ENCODE results near the gene CERS2. TPM values are rescaled to one million over a fixed set of nuclear protein-coding genes. Genes with fewer than 3 reads are reported as not detected.

The CERS2 gene
- total RNA-seq, 2 experiments from 2014 or later = 177 to 181 TPM

DNA sequence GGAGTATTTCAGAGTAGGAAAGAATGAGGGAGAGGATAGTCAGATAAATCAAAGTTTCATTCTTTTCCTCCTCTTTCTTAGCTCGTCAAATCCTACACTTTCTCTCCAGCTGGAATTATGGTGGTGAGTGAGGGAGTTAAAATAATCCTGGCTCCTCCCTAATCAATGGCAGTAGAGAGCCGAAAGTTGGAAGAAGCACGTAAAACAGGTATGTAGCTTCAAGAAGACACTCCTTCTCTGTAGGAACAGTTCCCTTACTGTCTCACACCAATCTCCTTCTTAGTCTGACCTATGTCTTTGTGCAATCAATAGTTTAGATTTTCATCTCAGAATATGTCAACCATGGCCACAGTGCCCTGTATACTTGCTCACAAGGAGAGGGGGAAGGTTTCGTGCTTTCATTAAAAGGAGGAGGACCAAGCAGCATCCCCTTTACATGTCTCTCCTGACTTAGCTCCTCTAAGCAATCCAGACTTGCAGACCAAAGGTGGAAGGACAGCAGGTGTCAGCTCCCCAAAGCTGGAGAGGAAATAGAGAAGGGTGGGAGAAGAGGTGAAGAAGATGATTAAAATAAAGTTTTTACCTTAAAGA is 31.2 kb upstream of the CERS2 start:
- no peaks in the 10 kb centered on the region for H3K27me3 Mint-ChIP-seq
- DNase-seq = no peak
- POLR2A ChIA-PET = interaction anchor here (0.6 to 3.4 kb wide), 24 partner anchors 9 to 737 kb away, joined by 3 to 35 read pairs (median 5); partner anchors contain the start of genes CDC42SE1, CERS2, ENSA and LYSMD1
- peaks cover 19% of the 10 kb centered on the region for H3K36me3 Mint-ChIP-seq (ENCODE audit: low read depth)
- peaks cover 77% of the 10 kb centered on the region for H3K4me1 Mint-ChIP-seq
- peak overlapping the region; percentile 93 for H3K4me3 Mint-ChIP-seq
- H3K9me3 Mint-ChIP-seq = no peaks in the 10 kb centered on the region
- peak overlapping the region; percentile 83 for H3K27ac Mint-ChIP-seq
- CTCF ChIA-PET = interaction anchor here (0.5 to 3.0 kb wide), 19 partner anchors 9 to 444 kb away, joined by 3 to 56 read pairs (median 3); partner anchors contain the start of gene ANXA9

DNA sequence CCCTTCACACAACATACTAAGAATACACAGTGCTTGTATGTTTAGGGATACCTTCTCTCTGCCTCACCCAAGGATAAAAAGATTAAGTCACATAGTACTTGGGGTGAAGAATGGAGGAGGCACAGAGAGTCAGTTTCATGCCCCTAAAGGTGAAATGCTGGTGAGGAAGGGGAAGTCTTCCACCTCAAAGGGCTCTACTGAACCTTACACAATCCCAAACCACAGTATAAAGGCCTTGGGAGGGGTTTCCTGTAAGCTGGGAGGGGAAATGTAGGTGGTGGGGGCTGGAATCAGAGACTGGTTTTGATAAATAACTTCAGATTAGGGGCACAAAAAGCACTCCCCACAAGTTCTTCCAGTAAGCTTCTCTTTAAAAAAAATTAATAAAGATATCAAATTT is 28.5 kb upstream of the CERS2 start:
- no peak for DNase-seq
- Mint-ChIP-seq H3K27me3 (no peaks in the 10 kb centered on the region), H3K36me3 (ENCODE audit: low read depth) (peaks cover 29% of the 10 kb centered on the region), H3K27ac (peak overlapping the region; percentile 51), H3K9me3 (no peaks in the 10 kb centered on the region), H3K4me1 (peaks cover 59% of the 10 kb centered on the region), H3K4me3 (peak overlapping the region; percentile 29)
- ChIA-PET POLR2A (interaction anchor here (0.9 to 1.4 kb wide), 4 partner anchors 53 to 278 kb away, joined by 3 to 5 read pairs (median 4); partner anchors contain the start of genes GABPB2 and TNFAIP8L2), CTCF (interaction anchor here (0.8 to 1.6 kb wide), 4 partner anchors 21 to 442 kb away, joined by 3 read pairs; partner anchors contain the start of gene C1orf56)

DNA sequence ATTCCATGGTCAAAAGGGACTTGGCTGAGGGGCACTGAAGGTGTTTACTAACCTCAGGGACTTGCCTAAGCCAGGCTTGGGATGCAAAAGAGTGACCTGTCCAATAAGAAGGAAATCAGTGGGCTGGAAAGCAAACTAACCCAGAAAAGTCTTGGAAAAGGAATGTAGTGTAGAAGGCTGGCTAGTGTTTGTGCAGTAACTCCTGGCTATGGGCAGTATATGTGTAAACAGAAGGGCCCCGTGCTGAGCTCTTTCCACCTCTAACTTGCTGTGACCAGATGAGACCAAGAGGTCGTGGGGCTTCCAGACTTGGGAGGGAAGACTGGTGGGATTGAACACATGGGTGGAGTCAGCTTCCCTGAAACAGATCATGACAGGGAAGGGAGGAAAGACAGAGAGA is 28.0 kb upstream of the CERS2 start:
- CTCF ChIA-PET = interaction anchor here (0.6 to 0.9 kb wide), 3 partner anchors 53 to 442 kb away, joined by 3 read pairs; no protein-coding TSS in a partner anchor
- peaks cover 29% of the 10 kb centered on the region for H3K36me3 Mint-ChIP-seq (ENCODE audit: low read depth)
- no peaks in the 10 kb centered on the region for H3K9me3 Mint-ChIP-seq
- POLR2A ChIA-PET = interaction anchor here (1.0 to 1.4 kb wide), 3 partner anchors 54 to 279 kb away, joined by 3 to 5 read pairs (median 4); partner anchors contain the start of gene TNFAIP8L2
- H3K27me3 Mint-ChIP-seq = no peaks in the 10 kb centered on the region
- peak overlapping the region; percentile 51 for H3K27ac Mint-ChIP-seq
- peak overlapping the region; percentile 29 for H3K4me3 Mint-ChIP-seq
- no peak for DNase-seq
- H3K4me1 Mint-ChIP-seq = peaks cover 53% of the 10 kb centered on the region

DNA sequence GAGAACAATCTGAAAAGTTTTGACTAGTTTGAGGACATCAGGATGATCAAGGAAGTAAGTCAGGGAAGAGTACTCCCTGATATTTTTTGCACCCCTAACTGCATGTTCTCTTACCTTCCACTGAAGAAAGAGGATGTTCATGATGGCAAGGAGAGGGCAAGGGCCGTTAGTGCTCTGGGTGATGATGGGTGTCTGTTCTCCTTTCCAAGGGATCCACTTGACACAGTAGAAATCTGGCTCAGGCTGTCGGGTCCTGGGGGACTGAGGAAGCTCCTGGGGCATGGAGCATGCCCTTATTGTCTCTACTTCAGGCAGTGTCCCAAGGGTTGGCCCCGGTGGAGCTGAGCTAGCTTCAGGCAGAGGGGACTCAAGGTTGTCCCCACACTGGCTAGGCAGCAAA is 27.4 kb upstream of the CERS2 start:
- no peak for DNase-seq
- Mint-ChIP-seq H3K27ac (no peak overlapping the region), H3K9me3 (no peaks in the 10 kb centered on the region), H3K27me3 (no peaks in the 10 kb centered on the region), H3K4me3 (no peak overlapping the region), H3K36me3 (ENCODE audit: low read depth) (peaks cover 32% of the 10 kb centered on the region), H3K4me1 (peaks cover 47% of the 10 kb centered on the region)
- CTCF ChIA-PET = interaction anchor here (0.6 to 0.9 kb wide), 2 partner anchors 54 to 69 kb away, joined by 3 read pairs; no protein-coding TSS in a partner anchor
- POLR2A ChIA-PET = interaction anchor here (1.4 to 1.9 kb wide), 3 partner anchors 28 to 279 kb away, joined by 4 to 6 read pairs (median 5); partner anchors contain the start of gene TNFAIP8L2

DNA sequence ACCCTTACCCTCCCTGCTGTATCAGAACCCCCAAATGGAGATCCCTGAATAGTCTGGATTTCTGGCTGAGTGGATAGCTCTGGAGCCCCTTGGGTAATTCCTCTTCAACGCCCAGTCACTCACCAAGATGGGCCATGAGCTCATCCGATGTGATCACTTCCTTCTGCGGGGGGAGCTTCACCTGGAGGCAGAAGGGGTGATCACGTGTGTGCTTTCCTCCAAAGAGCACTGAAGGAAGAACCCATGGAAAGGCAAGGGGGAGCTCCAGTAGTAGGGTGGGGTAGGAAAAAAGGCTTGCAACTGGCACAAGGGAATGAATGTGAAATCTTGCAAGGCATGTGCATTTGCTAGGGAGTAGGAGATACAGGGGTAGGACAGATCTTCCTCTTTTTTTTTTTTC is 27.0 kb upstream of the CERS2 start:
- ChIA-PET POLR2A (interaction anchor here (1.2 to 1.9 kb wide), 3 partner anchors 13 to 155 kb away, joined by 4 to 6 read pairs (median 5); partner anchors contain the start of gene TNFAIP8L2), CTCF (interaction anchor here (0.9 to 1.3 kb wide), 3 partner anchors 23 to 54 kb away, joined by 3 read pairs; no protein-coding TSS in a partner anchor)
- no peak for DNase-seq
- Mint-ChIP-seq H3K36me3 (ENCODE audit: low read depth) (peaks cover 34% of the 10 kb centered on the region), H3K4me1 (peaks cover 43% of the 10 kb centered on the region), H3K4me3 (no peak overlapping the region), H3K27ac (no peak overlapping the region), H3K9me3 (no peaks in the 10 kb centered on the region), H3K27me3 (no peaks in the 10 kb centered on the region)

DNA sequence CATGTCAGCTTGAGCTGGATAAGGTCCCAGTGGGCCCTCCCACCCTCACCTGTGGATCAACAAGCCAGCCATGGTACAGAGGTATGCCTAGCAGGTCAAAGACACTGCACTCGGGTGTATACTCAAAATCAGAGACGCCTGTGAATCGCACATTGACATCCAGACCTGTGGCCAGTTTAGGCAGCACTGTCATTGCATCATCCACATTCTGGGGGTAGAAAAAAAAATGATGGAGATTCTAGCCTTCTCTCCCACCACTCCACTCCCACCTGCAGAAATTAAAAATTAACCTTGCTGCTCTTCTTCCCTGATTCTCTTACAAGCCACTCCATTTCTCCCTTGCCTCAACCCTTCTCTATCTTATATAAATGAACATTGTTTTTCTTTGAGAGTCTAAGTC is 25.8 kb upstream of the CERS2 start:
- H3K4me3 Mint-ChIP-seq = no peak overlapping the region
- peaks cover 35% of the 10 kb centered on the region for H3K4me1 Mint-ChIP-seq
- no peaks in the 10 kb centered on the region for H3K27me3 Mint-ChIP-seq
- H3K36me3 Mint-ChIP-seq (ENCODE audit: low read depth) = peaks cover 34% of the 10 kb centered on the region
- ChIA-PET CTCF (interaction anchor here (0.6 to 7.7 kb wide), 4 partner anchors 19 to 155 kb away, joined by 3 to 94 read pairs (median 4); partner anchors contain the start of gene ANXA9), POLR2A (interaction anchor here (1.2 to 1.9 kb wide), 4 partner anchors 12 to 41 kb away, joined by 3 to 6 read pairs (median 4); no protein-coding TSS in a partner anchor)
- no peak for DNase-seq
- H3K27ac Mint-ChIP-seq = no peak overlapping the region
- no peaks in the 10 kb centered on the region for H3K9me3 Mint-ChIP-seq

DNA sequence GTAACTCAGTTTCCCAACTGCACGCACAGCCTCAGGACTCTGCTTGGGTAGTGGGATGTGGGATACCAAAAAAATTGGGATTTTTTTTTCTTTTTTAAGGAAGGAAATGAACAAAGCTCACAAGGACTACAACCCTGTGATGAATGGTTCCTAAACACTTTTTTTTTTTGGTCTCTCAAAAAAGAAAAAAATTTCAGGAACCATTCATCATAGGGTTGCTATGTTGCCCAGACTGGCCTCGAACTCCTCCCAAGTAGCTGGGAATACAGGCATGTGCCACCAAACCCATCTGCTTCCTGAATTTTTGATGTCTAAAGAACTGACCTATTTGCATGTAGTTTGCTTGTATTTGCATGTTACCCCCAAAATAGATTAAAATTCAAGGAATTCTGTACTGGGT is 25.3 kb upstream of the CERS2 start:
- H3K4me1 Mint-ChIP-seq = peaks cover 34% of the 10 kb centered on the region
- CTCF ChIA-PET = interaction anchor here (0.6 to 7.7 kb wide), 3 partner anchors 18 to 156 kb away, joined by 3 to 94 read pairs (median 5); partner anchors contain the start of gene ANXA9
- no peaks in the 10 kb centered on the region for H3K27me3 Mint-ChIP-seq
- H3K36me3 Mint-ChIP-seq (ENCODE audit: low read depth) = peaks cover 34% of the 10 kb centered on the region
- POLR2A ChIA-PET = interaction anchor here (1.1 to 1.8 kb wide), 3 partner anchors 22 to 41 kb away, joined by 3 to 4 read pairs (median 3); partner anchors contain the start of gene CERS2
- no peak overlapping the region for H3K27ac Mint-ChIP-seq
- H3K4me3 Mint-ChIP-seq = no peak overlapping the region
- no peaks in the 10 kb centered on the region for H3K9me3 Mint-ChIP-seq
- DNase-seq = no peak

DNA sequence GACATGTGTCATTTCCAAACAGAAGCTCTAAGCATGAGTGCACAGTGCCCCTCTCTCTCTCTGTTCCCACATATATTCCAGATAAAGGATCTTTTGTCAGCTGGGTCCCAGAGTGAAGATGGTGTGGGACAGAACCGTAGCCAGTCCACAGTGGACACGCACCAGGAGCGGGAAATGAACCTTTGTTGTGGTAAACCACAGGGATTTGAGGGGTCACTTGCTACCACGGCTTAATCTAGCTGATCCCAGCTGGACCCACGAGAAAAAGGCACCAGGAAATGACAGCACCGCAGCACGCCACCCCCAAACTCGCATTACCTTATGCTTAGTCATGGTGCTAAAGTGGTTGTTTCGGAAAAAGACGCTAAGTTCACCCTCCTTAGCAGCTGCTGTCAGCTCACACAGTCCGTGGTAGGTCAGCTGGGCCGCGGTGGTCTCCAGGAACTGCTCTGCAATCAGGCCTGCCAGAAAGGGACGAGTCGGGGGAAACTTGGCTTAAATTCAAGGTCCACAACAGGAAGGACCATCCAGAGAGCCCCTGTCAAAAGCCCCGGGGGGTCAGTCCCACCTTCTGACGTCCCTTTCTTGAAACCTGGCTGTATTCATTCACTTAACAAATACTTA is 24.5 kb upstream of the CERS2 start:
- Mint-ChIP-seq H3K36me3 (ENCODE audit: low read depth) (peaks cover 34% of the 10 kb centered on the region), H3K27ac (no peak overlapping the region), H3K9me3 (no peaks in the 10 kb centered on the region), H3K27me3 (no peaks in the 10 kb centered on the region), H3K4me3 (no peak overlapping the region), H3K4me1 (peaks cover 28% of the 10 kb centered on the region)
- POLR2A ChIA-PET = interaction anchor here (1.1 to 1.8 kb wide), 3 partner anchors 21 to 40 kb away, joined by 3 to 4 read pairs (median 3); partner anchors contain the start of gene CERS2
- DNase-seq = no peak
- CTCF ChIA-PET = interaction anchor here (0.7 to 7.7 kb wide), 2 partner anchors 18 to 25 kb away, joined by 3 to 94 read pairs; partner anchors contain the start of gene ANXA9

DNA sequence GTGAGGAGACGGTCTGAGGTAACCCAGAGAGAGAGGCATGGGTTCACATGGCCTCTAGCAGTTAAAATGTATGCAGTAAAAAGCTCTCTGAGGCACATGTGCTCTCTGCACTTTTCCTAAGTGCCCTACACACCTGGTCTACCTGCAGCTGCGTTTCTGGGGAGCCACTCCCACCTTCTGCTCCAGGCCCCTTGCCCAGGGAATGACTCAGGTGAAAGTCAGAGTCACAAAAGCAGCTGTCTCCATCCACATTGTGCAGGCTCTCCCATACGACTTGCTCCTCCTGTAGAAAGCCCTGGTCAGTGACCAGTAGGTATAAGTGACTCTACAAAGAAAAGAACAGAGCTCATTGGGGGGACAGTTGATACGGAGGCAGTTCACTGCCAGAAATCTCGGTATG is 23.3 kb upstream of the CERS2 start:
- H3K27me3 Mint-ChIP-seq = no peaks in the 10 kb centered on the region
- H3K36me3 Mint-ChIP-seq (ENCODE audit: low read depth) = peaks cover 34% of the 10 kb centered on the region
- no peak overlapping the region for H3K27ac Mint-ChIP-seq
- no peak for DNase-seq
- H3K4me1 Mint-ChIP-seq = peaks cover 16% of the 10 kb centered on the region
- no peaks in the 10 kb centered on the region for H3K9me3 Mint-ChIP-seq
- H3K4me3 Mint-ChIP-seq = no peak overlapping the region
- ChIA-PET POLR2A (interaction anchor here (2.5 kb wide), 1 partner anchor 9 kb away, joined by 14 read pairs; the partner anchor contains the start of gene MINDY1), CTCF (interaction anchor here (0.6 to 7.7 kb wide), 3 partner anchors 8 to 742 kb away, joined by 3 to 94 read pairs (median 56); partner anchors contain the start of genes ANXA9 and MINDY1)

DNA sequence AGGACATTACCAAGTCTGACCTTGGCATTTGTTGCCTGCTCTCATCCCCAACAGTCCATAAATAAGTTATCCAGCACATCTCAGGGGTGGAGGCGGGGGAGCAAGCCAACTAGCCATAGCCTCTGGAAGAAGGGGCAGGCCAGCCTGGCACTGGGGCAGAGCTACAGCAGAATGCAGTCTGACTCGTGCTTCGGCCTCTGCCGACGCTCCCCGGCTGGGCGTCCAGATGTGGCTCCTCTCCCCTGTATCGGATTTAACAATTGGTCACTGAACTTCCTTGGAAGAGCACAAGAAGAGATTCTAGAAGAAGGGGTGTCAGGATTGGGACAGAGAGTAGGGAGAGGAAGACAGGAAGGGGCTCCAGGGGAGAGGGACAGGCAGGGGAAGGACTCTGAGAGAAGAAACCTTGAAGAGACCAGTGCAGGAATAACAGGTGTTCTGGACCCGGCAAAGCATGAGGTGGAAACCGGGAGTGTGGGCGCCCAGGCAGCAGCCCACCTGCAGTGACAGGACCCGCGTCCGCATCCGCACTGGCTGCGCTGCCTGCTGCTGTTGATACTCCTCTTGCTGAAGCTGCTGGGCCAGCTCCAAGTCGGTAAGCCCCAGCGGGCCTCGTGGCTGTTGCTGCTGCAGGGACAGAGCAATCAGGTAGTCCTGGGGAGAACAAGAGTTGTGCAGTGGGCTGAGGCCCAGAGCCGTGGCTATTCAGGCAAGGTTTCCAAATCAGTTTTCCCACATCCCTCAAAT is 22.7 kb upstream of the CERS2 start:
- CTCF ChIA-PET = interaction anchor here (0.6 to 7.7 kb wide), 6 partner anchors 8 to 742 kb away, joined by 3 to 94 read pairs (median 4); partner anchors contain the start of genes ANXA9 and MINDY1
- H3K9me3 Mint-ChIP-seq = no peaks in the 10 kb centered on the region
- H3K36me3 Mint-ChIP-seq (ENCODE audit: low read depth) = peaks cover 30% of the 10 kb centered on the region
- no peak overlapping the region for H3K27ac Mint-ChIP-seq
- no peak for DNase-seq
- peaks cover 10% of the 10 kb centered on the region for H3K4me1 Mint-ChIP-seq
- no peak overlapping the region for H3K4me3 Mint-ChIP-seq
- POLR2A ChIA-PET = interaction anchor here (1.8 to 2.5 kb wide), 2 partner anchors 9 to 52 kb away, joined by 6 to 14 read pairs; partner anchors contain the start of gene MINDY1
- no peaks in the 10 kb centered on the region for H3K27me3 Mint-ChIP-seq

DNA sequence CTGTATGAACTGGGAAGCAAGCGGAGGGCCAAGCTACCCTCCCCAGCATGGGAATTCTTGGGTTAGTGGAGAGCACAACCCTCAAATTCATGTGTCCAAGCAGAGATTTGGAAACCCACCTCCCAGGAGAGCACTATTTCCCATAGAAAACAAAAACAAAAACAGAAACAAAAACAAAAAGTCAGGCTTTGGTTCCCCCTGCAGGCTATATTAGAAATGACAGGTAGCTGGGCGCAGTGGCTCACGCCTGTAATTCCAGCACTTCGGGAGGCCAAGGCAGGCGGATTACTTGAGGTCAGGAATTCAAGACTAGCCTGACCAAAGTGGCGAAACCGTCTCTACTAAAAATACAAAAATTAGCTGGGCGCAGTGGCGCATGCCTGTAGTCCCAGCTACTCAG is 21.3 kb upstream of the CERS2 start:
- Mint-ChIP-seq H3K4me3 (no peak overlapping the region), H3K27me3 (no peaks in the 10 kb centered on the region), H3K9me3 (no peaks in the 10 kb centered on the region), H3K4me1 (peaks cover 4% of the 10 kb centered on the region), H3K36me3 (ENCODE audit: low read depth) (peaks cover 19% of the 10 kb centered on the region), H3K27ac (no peak overlapping the region)
- POLR2A ChIA-PET = interaction anchor here (1.4 to 2.5 kb wide), 4 partner anchors 11 to 53 kb away, joined by 3 to 14 read pairs (median 6); partner anchors contain the start of genes CERS2 and MINDY1
- CTCF ChIA-PET = interaction anchor here (0.5 to 7.7 kb wide), 20 partner anchors 8 to 740 kb away, joined by 3 to 94 read pairs (median 4); partner anchors contain the start of genes ANXA9, CERS2, CTSS and MINDY1
- peak; percentile 37 for DNase-seq
